GM20000 (cell line): ENCODE measurements around the gene TSBP1.
A peak's percentile ranks its signal among the peaks of the same experiment; 100 is the strongest.

Experiments
- DNase-seq: peaks from one replicate; pipeline ENCODE4 v3.0.0; 2012; ENCODE audit warnings: low spot score
- TF ChIP-seq, protein P1 (sequence below): IDR thresholded peaks from 2 replicates; pipeline ENCODE4 v1.5.1; 2012; ENCODE audit warnings: mild to moderate bottlenecking, control low read depth; ENCODE audit errors: extremely low read depth, missing control alignments

TSBP1 gene

DNA sequence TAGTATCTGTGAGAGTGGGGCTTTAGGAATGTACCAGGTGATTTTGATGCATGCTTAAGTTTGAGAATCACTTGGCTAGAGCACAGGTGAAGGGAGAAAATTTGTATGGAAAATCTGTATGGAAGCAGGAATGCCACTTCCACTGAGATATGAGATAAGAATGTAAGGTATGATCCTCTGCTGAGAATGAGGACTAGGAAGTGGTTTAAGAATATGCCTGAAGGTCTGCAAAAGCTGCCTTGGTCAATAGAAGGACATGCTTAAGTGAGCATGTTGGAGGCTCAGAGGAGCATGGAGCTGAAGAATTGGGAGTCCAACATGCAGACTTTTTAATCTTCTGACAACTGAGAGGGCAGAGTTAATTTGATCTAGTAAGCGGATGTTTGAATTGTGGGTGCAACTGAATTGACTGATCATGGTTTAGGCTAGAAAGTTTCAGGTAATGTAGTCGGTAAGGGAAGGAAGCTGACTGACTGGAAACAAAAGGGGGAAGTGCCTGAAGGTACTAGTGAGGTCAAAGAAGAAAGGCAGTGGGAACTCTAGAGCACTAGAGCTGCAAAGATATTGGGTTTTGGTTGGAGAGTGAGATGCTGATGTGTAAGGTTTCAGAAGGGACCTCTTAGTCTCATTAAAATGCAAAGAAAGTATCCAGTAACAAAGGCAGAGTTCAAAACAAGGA is 119.2 kb downstream of the TSBP1 start:
- TF ChIP-seq, protein P1, sequence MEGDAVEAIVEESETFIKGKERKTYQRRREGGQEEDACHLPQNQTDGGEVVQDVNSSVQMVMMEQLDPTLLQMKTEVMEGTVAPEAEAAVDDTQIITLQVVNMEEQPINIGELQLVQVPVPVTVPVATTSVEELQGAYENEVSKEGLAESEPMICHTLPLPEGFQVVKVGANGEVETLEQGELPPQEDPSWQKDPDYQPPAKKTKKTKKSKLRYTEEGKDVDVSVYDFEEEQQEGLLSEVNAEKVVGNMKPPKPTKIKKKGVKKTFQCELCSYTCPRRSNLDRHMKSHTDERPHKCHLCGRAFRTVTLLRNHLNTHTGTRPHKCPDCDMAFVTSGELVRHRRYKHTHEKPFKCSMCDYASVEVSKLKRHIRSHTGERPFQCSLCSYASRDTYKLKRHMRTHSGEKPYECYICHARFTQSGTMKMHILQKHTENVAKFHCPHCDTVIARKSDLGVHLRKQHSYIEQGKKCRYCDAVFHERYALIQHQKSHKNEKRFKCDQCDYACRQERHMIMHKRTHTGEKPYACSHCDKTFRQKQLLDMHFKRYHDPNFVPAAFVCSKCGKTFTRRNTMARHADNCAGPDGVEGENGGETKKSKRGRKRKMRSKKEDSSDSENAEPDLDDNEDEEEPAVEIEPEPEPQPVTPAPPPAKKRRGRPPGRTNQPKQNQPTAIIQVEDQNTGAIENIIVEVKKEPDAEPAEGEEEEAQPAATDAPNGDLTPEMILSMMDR: no peak
- DNase-seq: no peak

DNA sequence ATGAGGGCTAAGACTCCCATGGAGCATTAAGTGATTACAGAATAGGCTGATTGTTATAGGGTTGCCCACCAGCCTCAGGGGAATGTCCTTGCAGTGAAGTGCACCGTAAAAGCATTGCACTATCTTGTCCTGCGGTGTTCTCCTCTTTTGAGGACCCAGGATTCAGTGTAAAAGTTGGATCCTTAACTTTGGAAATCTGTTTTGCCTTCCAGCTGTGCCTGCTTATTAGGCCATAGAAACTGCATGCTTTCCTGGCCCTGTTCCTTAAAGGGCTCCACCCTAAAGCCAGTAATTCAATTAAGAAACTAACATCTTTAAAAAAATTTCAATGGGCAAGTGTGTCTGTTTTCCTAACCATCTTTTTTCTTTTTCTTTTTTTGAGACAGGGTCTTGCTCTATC is 122.4 kb downstream of the TSBP1 start:
- DNase-seq: no peak
- TF ChIP-seq, protein P1: no peak

DNA sequence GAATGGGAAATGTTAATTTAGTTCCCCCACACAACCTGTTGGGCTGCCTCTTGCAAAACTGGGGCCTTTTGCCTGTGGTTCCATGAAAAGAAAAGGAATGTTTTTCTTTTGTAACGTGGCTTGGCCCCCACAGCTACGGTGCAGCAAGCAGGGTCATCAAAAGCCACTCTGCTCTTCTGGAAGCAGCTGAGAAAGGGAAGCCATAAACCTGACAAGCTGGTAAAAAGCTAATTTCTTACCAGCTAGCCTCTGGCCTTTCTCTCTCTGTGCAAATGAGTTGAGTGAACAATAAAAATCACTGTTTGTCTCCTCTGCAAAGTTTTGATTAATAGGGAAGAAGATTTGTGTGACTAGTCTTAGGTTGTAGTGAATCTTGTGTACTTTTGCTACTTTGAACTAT is 124.3 kb downstream of the TSBP1 start:
- TF ChIP-seq, protein P1: no peak
- no peak for DNase-seq

DNA sequence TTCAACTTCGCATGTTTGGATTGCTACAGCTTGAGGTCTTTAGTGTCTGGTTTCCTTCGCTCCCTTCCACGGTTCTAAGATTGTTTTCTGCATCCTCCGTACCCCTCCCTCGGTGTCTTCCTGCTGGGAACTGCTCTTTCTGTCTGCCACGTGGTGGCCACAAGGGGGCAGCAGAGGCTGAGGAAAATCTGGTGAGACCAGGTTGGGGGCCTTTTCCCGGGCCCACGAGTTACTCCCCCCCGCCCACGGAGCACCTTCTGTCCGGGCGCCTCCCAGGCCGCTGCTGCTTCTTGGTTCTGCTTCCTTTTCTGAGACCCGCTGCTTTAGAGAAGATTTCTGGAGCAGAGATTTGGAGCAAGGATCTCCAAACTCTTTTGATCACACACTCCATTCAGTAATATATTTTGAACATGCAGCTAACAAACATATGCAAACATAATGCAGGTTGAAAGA is 126.7 kb downstream of the TSBP1 start:
- TF ChIP-seq, protein P1: peak; percentile 81
- peak; percentile 83 for DNase-seq

DNA sequence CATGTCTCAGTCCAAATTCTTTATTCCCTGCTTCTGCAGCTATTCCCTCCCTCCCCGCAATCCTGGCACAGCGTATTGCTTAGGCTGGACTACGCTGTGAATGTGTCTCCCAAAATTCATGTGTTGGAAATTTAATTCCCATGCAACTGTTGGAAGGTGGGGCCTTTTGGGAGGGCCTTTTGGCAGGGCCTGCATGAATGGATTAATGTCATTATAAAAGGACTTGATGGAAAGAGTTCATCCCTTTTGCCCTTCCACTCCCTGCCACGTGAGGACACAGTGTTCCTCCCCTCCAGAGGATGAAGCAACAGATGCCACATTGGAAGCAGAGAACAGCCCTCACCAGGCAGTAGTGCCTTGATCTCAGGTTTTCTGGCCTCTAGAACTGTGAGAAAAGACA is 127.4 kb downstream of the TSBP1 start:
- no peak for DNase-seq

More for the DNA sequence above, 127.4 kb downstream of the TSBP1 start:
- TF ChIP-seq, protein P1: no peak
